ENCODE results near the gene GLRX3.
"Not testable (repeated sequence)": the region's sequence is repeated elsewhere in the genome, so short reads cannot be mapped to it uniquely, and the experiment has no call there.

GLRX3 gene
- total RNA-seq = 24.7 to 32.7 (median 31.3) reads per million in 3 donors

GRCh38 chr10:130136226-130137089 lies at the start of gene GLRX3:
Gene GLRX3 (plus strand): TSS chr10:130136391. CDS start chr10:130136421, 30 bp downstream.
- Histone ChIP-seq H3K36me3 (ENCODE audit: control insufficient read depth, insufficient read depth, low read length) (no peaks in the 10 kb centered on the region), H3K27ac (ENCODE audit: insufficient read depth, low read length, poor library complexity, severe bottlenecking) (peak within 1 kb of the TSS; percentile 78), H3K4me1 (ENCODE audit: control insufficient read depth, insufficient read depth, low read length, poor library complexity, severe bottlenecking) (peaks cover 17% of the 10 kb centered on the region), H3K4me3 (ENCODE audit: insufficient read depth, low read depth, low read length, poor library complexity, severe bottlenecking) (peak within 1 kb of the TSS; percentile 90), H3K27me3 (replicated peaks; ENCODE audit: control insufficient read depth, insufficient read depth, low read length, poor library complexity, severe bottlenecking) (no peaks in the 10 kb centered on the region), H3K9me3 (ENCODE audit: control insufficient read depth, low read length) (no peaks in the 10 kb centered on the region)
- peak; percentile 77 to 82 (median 78) for DNase-seq

- H3K9me3 ChIP-seq (ENCODE audit: control insufficient read depth, low read length); H3K36me3 ChIP-seq (ENCODE audit: control insufficient read depth, insufficient read depth, low read length); H3K27ac ChIP-seq (ENCODE audit: insufficient read depth, low read length, poor library complexity, severe bottlenecking); H3K4me3 ChIP-seq (ENCODE audit: insufficient read depth, low read depth, low read length, poor library complexity, severe bottlenecking); DNase-seq; H3K4me1 ChIP-seq (ENCODE audit: control insufficient read depth, insufficient read depth, low read length, poor library complexity, severe bottlenecking); H3K27me3 ChIP-seq (replicated peaks; ENCODE audit: control insufficient read depth, insufficient read depth, low read length, poor library complexity, severe bottlenecking): not testable (repeated sequence)
Observed at GRCh38 chr10:130090565-130090964, 45.6 kb upstream of the GLRX3 start.

- no peaks in the 10 kb centered on the region for H3K9me3 ChIP-seq (ENCODE audit: control insufficient read depth, low read length)
- DNase-seq = no peak
- H3K27me3 ChIP-seq (replicated peaks; ENCODE audit: control insufficient read depth, insufficient read depth, low read length, poor library complexity, severe bottlenecking) = no peaks in the 10 kb centered on the region
- no peak overlapping the region for H3K27ac ChIP-seq (ENCODE audit: insufficient read depth, low read length, poor library complexity, severe bottlenecking)
- H3K4me3 ChIP-seq (ENCODE audit: insufficient read depth, low read depth, low read length, poor library complexity, severe bottlenecking) = no peak overlapping the region
- no peaks in the 10 kb centered on the region for H3K4me1 ChIP-seq (ENCODE audit: control insufficient read depth, insufficient read depth, low read length, poor library complexity, severe bottlenecking)
- no peaks in the 10 kb centered on the region for H3K36me3 ChIP-seq (ENCODE audit: control insufficient read depth, insufficient read depth, low read length)
Observed at GRCh38 chr10:130099344-130099743, 36.8 kb upstream of the GLRX3 start.

GRCh38 chr10:130105724-130106123 lies 30.5 kb upstream of the GLRX3 start:
- H3K27ac ChIP-seq (ENCODE audit: insufficient read depth, low read length, poor library complexity, severe bottlenecking) = no peak overlapping the region
- H3K36me3 ChIP-seq (ENCODE audit: control insufficient read depth, insufficient read depth, low read length) = no peaks in the 10 kb centered on the region
- no peak overlapping the region for H3K4me3 ChIP-seq (ENCODE audit: insufficient read depth, low read depth, low read length, poor library complexity, severe bottlenecking)
- H3K4me1 ChIP-seq (ENCODE audit: control insufficient read depth, insufficient read depth, low read length, poor library complexity, severe bottlenecking) = peaks cover 20% of the 10 kb centered on the region
- H3K9me3 ChIP-seq (ENCODE audit: control insufficient read depth, low read length) = no peaks in the 10 kb centered on the region
- DNase-seq = no peak
- H3K27me3 ChIP-seq (replicated peaks; ENCODE audit: control insufficient read depth, insufficient read depth, low read length, poor library complexity, severe bottlenecking) = no peaks in the 10 kb centered on the region

GRCh38 chr10:130108146-130108545 lies 28.0 kb upstream of the GLRX3 start:
- H3K27me3 ChIP-seq (replicated peaks; ENCODE audit: control insufficient read depth, insufficient read depth, low read length, poor library complexity, severe bottlenecking); H3K4me3 ChIP-seq (ENCODE audit: insufficient read depth, low read depth, low read length, poor library complexity, severe bottlenecking); DNase-seq; H3K27ac ChIP-seq (ENCODE audit: insufficient read depth, low read length, poor library complexity, severe bottlenecking); H3K9me3 ChIP-seq (ENCODE audit: control insufficient read depth, low read length); H3K36me3 ChIP-seq (ENCODE audit: control insufficient read depth, insufficient read depth, low read length): not testable (repeated sequence)
- H3K4me1 ChIP-seq (ENCODE audit: control insufficient read depth, insufficient read depth, low read length, poor library complexity, severe bottlenecking) = peaks cover 22% of the 10 kb centered on the region

GRCh38 chr10:130108934-130109604 lies 27.1 kb upstream of the GLRX3 start:
- no peaks in the 10 kb centered on the region for H3K36me3 ChIP-seq (ENCODE audit: control insufficient read depth, insufficient read depth, low read length)
- DNase-seq = no peak
- H3K9me3 ChIP-seq (ENCODE audit: control insufficient read depth, low read length) = no peaks in the 10 kb centered on the region
- H3K4me3 ChIP-seq (ENCODE audit: insufficient read depth, low read depth, low read length, poor library complexity, severe bottlenecking) = peak overlapping the region; percentile 80
- H3K4me1 ChIP-seq (ENCODE audit: control insufficient read depth, insufficient read depth, low read length, poor library complexity, severe bottlenecking) = peaks cover 22% of the 10 kb centered on the region
- no peak overlapping the region for H3K27ac ChIP-seq (ENCODE audit: insufficient read depth, low read length, poor library complexity, severe bottlenecking)
- H3K27me3 ChIP-seq (replicated peaks; ENCODE audit: control insufficient read depth, insufficient read depth, low read length, poor library complexity, severe bottlenecking) = no peaks in the 10 kb centered on the region

- H3K4me1 ChIP-seq (ENCODE audit: control insufficient read depth, insufficient read depth, low read length, poor library complexity, severe bottlenecking) = peaks cover 22% of the 10 kb centered on the region
- H3K4me3 ChIP-seq (ENCODE audit: insufficient read depth, low read depth, low read length, poor library complexity, severe bottlenecking) = peak overlapping the region; percentile 80
- peak overlapping the region; percentile 90 for H3K27ac ChIP-seq (ENCODE audit: insufficient read depth, low read length, poor library complexity, severe bottlenecking)
- H3K27me3 ChIP-seq (replicated peaks; ENCODE audit: control insufficient read depth, insufficient read depth, low read length, poor library complexity, severe bottlenecking) = no peaks in the 10 kb centered on the region
- no peaks in the 10 kb centered on the region for H3K9me3 ChIP-seq (ENCODE audit: control insufficient read depth, low read length)
- no peaks in the 10 kb centered on the region for H3K36me3 ChIP-seq (ENCODE audit: control insufficient read depth, insufficient read depth, low read length)
- peak; percentile 48 to 67 (median 50) for DNase-seq
Observed at GRCh38 chr10:130109796-130110245, 26.4 kb upstream of the GLRX3 start.

- Histone ChIP-seq H3K36me3 (ENCODE audit: control insufficient read depth, insufficient read depth, low read length) (no peaks in the 10 kb centered on the region), H3K27ac (ENCODE audit: insufficient read depth, low read length, poor library complexity, severe bottlenecking) (peak within 1 kb of the TSS; percentile 90), H3K4me3 (ENCODE audit: insufficient read depth, low read depth, low read length, poor library complexity, severe bottlenecking) (peak within 1 kb of the TSS; percentile 80), H3K9me3 (ENCODE audit: control insufficient read depth, low read length) (no peaks in the 10 kb centered on the region), H3K4me1 (ENCODE audit: control insufficient read depth, insufficient read depth, low read length, poor library complexity, severe bottlenecking) (peaks cover 22% of the 10 kb centered on the region), H3K27me3 (replicated peaks; ENCODE audit: control insufficient read depth, insufficient read depth, low read length, poor library complexity, severe bottlenecking) (no peaks in the 10 kb centered on the region)
- DNase-seq = peak; percentile 95 to 97 (median 96)
Observed at GRCh38 chr10:130110246-130111112, 25.7 kb upstream of the GLRX3 start, which contains the start of gene C10orf143. Gene C10orf143 (minus strand): TSS chr10:130110830. CDS start chr10:130110772, 58 bp downstream.

- Histone ChIP-seq H3K4me1 (ENCODE audit: control insufficient read depth, insufficient read depth, low read length, poor library complexity, severe bottlenecking) (peaks cover 22% of the 10 kb centered on the region), H3K27me3 (replicated peaks; ENCODE audit: control insufficient read depth, insufficient read depth, low read length, poor library complexity, severe bottlenecking) (no peaks in the 10 kb centered on the region), H3K27ac (ENCODE audit: insufficient read depth, low read length, poor library complexity, severe bottlenecking) (peak overlapping the region; percentile 90), H3K9me3 (ENCODE audit: control insufficient read depth, low read length) (no peaks in the 10 kb centered on the region), H3K4me3 (ENCODE audit: insufficient read depth, low read depth, low read length, poor library complexity, severe bottlenecking) (peak overlapping the region; percentile 80), H3K36me3 (ENCODE audit: control insufficient read depth, insufficient read depth, low read length) (no peaks in the 10 kb centered on the region)
- peak; percentile 91 to 95 (median 93) for DNase-seq
Observed at GRCh38 chr10:130111113-130111851, 24.9 kb upstream of the GLRX3 start.
